Measurements from ENCODE around the gene DGKD.

The DGKD gene

DNA sequence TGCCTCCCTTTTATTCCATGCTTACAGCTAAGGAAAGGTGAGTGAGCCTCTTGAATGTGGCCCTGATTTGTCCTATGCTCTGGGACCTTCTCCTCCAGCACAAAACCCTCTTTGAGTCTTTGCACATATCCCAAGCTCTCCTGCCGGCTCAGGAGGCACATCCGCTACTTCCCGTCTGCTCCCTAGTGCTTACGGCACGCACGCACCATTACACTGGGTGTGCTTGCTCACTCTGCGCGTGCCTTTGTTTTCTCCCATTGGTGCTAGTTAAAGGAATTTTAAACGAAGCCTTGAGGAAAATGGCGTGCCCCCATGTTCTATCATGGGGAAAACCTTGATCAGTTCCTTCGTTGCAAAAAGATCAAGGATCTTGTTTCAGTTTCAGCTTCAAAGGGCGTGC is 7.9 kb upstream of the DGKD start:
- no peaks in the 10 kb centered on the region for H3K27me3 ChIP-seq (ENCODE audit: insufficient read depth, poor library complexity, severe bottlenecking)
- DNase-seq (ENCODE audit: low read depth in 1 of 2, low spot score in 1 of 2), result no peak

DNA sequence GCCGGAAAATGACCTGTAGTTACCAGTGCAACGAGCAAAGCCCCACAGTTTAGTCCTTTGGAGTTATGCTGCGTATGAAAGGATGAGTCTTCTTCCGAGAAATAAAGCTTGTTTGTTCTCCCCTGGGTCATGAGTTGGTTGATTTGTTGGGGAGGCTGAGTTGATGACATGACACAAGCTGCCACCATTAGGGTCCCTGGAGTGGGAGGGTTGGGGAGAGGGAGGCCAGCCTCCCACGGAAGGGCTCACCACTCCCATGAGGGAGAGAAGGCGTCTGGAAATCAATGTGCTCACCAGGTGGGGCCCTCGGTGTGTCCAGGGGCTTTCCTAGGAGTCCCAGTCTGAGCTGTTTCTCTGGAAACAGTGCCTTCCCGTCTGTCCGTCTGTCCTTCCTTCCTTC is 7.4 kb upstream of the DGKD start:
- no peak for DNase-seq (ENCODE audit: low read depth in 1 of 2, low spot score in 1 of 2)
- Histone ChIP-seq H3K27me3 (ENCODE audit: insufficient read depth, poor library complexity, severe bottlenecking) (no peaks in the 10 kb centered on the region), H3K27ac (replicated peaks) (no peak overlapping the region), H3K4me3 (replicated peaks; ENCODE audit: insufficient read depth, low read length) (no peak overlapping the region)
- no peak for TF ChIP-seq POLR2AphosphoS5 (IDR thresholded peaks at IDR 0.05; ENCODE audit: low read depth)
- no peak for TF ChIP-seq SPI1 (IDR thresholded peaks at IDR 0.05; ENCODE audit: borderline replicate concordance, low read depth)
- TF ChIP-seq, protein P1, sequence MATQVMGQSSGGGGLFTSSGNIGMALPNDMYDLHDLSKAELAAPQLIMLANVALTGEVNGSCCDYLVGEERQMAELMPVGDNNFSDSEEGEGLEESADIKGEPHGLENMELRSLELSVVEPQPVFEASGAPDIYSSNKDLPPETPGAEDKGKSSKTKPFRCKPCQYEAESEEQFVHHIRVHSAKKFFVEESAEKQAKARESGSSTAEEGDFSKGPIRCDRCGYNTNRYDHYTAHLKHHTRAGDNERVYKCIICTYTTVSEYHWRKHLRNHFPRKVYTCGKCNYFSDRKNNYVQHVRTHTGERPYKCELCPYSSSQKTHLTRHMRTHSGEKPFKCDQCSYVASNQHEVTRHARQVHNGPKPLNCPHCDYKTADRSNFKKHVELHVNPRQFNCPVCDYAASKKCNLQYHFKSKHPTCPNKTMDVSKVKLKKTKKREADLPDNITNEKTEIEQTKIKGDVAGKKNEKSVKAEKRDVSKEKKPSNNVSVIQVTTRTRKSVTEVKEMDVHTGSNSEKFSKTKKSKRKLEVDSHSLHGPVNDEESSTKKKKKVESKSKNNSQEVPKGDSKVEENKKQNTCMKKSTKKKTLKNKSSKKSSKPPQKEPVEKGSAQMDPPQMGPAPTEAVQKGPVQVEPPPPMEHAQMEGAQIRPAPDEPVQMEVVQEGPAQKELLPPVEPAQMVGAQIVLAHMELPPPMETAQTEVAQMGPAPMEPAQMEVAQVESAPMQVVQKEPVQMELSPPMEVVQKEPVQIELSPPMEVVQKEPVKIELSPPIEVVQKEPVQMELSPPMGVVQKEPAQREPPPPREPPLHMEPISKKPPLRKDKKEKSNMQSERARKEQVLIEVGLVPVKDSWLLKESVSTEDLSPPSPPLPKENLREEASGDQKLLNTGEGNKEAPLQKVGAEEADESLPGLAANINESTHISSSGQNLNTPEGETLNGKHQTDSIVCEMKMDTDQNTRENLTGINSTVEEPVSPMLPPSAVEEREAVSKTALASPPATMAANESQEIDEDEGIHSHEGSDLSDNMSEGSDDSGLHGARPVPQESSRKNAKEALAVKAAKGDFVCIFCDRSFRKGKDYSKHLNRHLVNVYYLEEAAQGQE (IDR thresholded peaks at IDR 0.05; ENCODE audit: insufficient replicate concordance, low read depth), result no peak
- no peak for TF ChIP-seq GABPA (IDR thresholded peaks at IDR 0.05; ENCODE audit: low read depth)
- TF ChIP-seq, protein P2, sequence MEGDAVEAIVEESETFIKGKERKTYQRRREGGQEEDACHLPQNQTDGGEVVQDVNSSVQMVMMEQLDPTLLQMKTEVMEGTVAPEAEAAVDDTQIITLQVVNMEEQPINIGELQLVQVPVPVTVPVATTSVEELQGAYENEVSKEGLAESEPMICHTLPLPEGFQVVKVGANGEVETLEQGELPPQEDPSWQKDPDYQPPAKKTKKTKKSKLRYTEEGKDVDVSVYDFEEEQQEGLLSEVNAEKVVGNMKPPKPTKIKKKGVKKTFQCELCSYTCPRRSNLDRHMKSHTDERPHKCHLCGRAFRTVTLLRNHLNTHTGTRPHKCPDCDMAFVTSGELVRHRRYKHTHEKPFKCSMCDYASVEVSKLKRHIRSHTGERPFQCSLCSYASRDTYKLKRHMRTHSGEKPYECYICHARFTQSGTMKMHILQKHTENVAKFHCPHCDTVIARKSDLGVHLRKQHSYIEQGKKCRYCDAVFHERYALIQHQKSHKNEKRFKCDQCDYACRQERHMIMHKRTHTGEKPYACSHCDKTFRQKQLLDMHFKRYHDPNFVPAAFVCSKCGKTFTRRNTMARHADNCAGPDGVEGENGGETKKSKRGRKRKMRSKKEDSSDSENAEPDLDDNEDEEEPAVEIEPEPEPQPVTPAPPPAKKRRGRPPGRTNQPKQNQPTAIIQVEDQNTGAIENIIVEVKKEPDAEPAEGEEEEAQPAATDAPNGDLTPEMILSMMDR (IDR thresholded peaks at IDR 0.05; ENCODE audit: insufficient read depth, low read length), result no peak

More for the DNA sequence above, 7.9 kb upstream of the DGKD start:
- TF ChIP-seq, protein P1 (IDR thresholded peaks at IDR 0.05; ENCODE audit: insufficient replicate concordance, low read depth), result no peak
- TF ChIP-seq SPI1 (IDR thresholded peaks at IDR 0.05; ENCODE audit: borderline replicate concordance, low read depth) (no peak), POLR2AphosphoS5 (IDR thresholded peaks at IDR 0.05; ENCODE audit: low read depth) (no peak), GABPA (IDR thresholded peaks at IDR 0.05; ENCODE audit: low read depth) (no peak)
- TF ChIP-seq, protein P2 (IDR thresholded peaks at IDR 0.05; ENCODE audit: insufficient read depth, low read length), result no peak
- Histone ChIP-seq H3K4me3 (replicated peaks; ENCODE audit: insufficient read depth, low read length) (no peak overlapping the region), H3K27ac (replicated peaks) (no peak overlapping the region)

DNA sequence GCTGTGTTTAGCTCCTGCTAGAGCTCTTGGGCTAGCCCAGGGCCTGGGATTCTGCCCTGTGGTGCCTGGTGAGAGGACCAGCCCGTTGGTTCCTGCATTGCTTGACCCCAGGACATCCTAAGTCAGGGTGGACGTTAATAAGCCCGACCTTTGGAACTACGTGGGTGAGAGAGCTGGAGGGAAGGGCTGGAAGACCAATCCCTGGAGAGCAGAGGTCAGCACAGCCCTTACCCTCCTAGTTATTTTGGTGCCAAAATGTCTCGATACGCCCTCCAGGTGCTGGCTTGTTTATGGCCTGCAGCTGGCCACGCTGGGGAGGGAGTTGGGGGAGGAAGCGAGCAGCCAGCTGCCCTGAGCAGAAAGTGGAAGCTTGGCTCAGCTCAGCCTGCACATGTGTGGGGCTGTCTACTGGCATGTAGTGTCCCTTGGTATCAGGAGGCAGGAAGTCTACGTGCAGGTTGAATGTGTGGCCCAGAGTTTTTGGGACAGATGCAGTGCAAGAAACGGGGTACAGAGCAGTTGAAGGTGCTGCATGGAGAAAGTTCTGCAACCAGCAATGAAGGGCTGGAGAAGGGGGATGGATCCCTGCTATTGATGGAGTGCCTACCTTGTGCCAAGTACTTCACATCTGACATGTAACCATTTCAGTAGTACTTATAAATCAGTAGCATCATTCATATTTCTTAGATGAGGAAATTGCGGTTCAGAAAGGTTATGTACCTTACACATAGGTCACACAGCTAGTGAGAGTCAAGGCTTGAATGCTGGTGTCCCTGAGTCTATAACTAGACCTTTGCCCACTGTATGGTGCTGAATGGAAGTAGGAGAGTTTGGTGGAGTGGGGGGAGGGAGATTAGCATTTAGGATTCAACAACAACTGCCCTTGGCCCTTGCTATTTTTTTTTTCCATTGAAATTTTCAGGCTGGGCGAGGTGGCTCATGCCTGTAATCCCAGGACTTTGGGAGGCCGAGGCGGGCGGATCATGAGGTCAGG is 5.0 kb upstream of the DGKD start:
- TF ChIP-seq, protein P2 (IDR thresholded peaks at IDR 0.05; ENCODE audit: insufficient read depth, low read length), result no peak
- peak; percentile 57; the same call in 1 of the 2 replicates for TF ChIP-seq SPI1 (IDR thresholded peaks at IDR 0.05; ENCODE audit: borderline replicate concordance, low read depth)
- TF ChIP-seq GABPA (IDR thresholded peaks at IDR 0.05; ENCODE audit: low read depth), result no peak
- TF ChIP-seq, protein P1 (IDR thresholded peaks at IDR 0.05; ENCODE audit: insufficient replicate concordance, low read depth), result no peak
- TF ChIP-seq POLR2AphosphoS5 (IDR thresholded peaks at IDR 0.05; ENCODE audit: low read depth), result peak; percentile 99
- peak; percentile 61 to 90 for DNase-seq (ENCODE audit: low read depth in 1 of 2, low spot score in 1 of 2)
- H3K27me3 ChIP-seq (ENCODE audit: insufficient read depth, poor library complexity, severe bottlenecking), result no peaks in the 10 kb centered on the region
- peak overlapping the region; percentile 51 for H3K27ac ChIP-seq (replicated peaks)
- no peak overlapping the region for H3K4me3 ChIP-seq (replicated peaks; ENCODE audit: insufficient read depth, low read length)
